ENCODE results near the gene AK1.
A peak's percentile ranks its signal among the peaks of the same experiment; 100 is the strongest.

AK1 gene

GRCh38 chr9:127907867-127908659 lies 30.6 kb upstream of the AK1 start:
- no peak for DNase-seq

DNA sequence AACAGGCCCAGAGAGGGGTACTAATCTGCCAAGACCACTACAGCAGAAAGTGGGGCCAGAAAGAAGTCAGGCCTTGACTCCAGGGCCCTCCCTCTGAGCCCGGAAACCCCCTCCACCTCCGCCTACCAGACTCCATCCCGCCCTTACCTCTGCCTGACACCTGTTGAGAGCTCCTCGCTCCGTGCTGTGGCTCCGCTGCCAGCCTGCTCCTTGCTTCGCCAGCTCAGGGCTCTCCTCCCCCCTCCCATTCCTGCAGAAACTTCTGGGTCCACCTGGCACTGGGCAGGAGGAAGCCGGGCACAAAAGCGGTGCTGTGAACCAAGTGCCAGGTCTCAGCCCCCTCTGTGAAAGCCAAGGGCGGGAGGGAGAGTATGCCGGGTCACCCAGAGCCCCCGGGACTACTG lies 28.3 kb upstream of the AK1 start:
- DNase-seq: peak; percentile 46

DNA sequence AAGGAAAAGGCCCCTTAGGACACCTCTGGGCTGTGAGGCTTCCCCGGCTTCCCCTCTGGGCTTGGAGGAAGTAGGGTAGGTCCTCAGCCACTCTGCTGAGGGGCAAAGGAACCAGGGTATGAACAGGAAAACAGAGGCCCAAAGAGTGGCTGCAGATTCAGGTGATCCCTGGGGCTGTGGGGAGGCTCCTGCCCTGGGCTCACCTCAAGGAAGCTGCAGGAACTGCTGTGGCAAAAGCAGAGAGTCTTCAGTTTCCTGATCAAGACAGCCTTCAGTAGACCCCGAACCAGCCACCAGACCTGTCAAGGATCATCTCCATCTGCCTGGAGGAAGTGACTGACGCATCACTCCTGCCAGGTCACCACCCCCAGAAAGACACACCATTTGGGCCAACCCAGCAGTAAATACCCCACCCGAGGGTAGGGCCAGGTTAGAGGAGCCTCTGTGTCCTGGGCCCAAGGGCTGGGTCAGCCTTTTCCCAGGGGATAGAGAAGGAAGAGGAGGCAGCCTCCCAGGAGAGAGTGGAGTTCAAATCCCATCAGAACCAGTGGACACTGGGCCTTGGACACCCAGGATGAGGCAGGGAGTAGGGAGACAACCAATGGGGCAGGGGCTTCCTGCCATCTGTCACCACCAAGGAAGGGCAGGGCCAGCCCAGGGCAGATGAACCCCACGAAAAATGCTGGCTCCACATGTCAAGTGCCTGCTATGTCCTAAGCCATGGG lies 27.7 kb upstream of the AK1 start:
- no peak for DNase-seq

DNA sequence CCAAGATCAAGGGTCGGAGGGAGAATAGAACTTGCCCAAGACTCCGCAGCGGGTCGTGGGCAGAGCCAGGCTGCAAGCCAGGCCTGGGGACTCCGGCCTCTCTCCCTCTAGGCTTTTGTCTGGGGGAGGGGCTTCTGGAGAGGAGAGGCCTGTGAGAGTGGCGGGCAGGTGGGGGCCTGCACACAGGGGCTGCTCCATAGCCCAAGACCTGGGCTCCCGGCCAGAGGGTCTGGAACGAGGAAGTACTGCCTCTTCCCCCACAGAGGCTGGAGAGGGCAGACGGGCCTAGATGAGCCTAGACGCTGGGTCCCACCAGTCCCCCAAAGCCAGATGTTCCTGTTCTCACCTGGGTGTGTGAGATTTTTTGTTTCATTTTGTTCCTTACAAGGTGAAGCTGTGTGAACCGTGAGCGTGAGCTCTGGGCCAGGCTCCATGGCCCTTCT lies 27.1 kb upstream of the AK1 start:
- DNase-seq: no peak

- DNase-seq: no peak
These were observed 26.3 kb upstream of the AK1 start for GRCh38 chr9:127903557-127904475.

GRCh38 chr9:127899128-127899943 lies 21.9 kb upstream of the AK1 start, which contains the start of gene ST6GALNAC6:
Gene ST6GALNAC6, minus strand, starts transcription at chr9:127899603. Its CDS starts 1,622 bp downstream, at chr9:127897981.
- DNase-seq: peak; percentile 53

GRCh38 chr9:127898433-127899127 lies 21.1 kb upstream of the AK1 start:
- DNase-seq: no peak

DNA sequence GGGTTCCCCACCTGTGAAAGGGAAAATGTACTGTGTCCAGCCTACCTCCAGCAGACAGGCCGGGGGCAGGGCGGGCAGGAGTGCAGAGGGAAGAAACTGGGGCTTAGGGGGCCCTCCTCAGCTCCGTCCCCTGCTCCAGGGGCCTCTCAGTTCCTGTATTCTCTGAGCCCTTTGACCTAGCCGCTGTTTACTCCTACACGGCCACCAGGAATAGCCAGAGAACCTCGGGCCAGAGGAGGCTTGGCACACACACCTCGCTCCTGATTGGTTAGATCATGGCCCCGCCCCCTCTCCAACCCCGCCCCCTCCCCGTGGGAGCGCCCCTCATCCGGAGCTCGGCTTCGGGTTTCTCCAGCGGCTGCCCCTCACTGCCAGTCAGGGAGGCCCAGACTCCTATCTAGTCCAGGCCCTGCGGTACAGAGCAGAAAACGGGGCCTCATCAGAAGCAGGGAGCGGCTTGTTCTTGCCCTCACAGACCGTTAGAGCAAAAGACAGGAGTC lies 19.8 kb upstream of the AK1 start:
- no peak for DNase-seq

- DNase-seq: no peak
These were observed 19.1 kb upstream of the AK1 start for GRCh38 chr9:127896395-127897192.

DNA sequence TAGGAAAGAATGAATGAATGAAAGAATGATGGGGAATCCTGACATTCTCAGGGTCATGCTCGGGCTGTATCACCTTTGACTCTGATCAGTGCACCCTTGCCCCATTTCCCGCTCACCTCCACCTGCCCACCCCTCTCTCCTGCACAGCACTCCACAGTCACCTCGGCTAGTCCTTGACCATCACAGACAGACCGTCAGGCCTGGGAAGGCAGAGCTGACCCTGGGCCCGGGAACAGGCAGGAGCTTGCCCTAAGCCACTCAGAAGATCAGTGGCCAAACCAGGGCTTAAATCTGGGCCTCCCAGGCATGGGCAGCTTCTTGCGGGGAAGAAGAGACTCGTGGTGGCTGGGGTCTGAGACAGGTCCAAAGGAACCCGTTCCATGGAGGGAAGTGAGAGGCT lies 18.3 kb upstream of the AK1 start:
- DNase-seq: no peak

- DNase-seq: no peak
These were observed 15.9 kb upstream of the AK1 start for GRCh38 chr9:127893392-127893791.

GRCh38 chr9:127892831-127893230 lies 15.4 kb upstream of the AK1 start:
- DNase-seq: no peak

- DNase-seq: no peak
These were observed 12.6 kb upstream of the AK1 start for GRCh38 chr9:127890053-127890452.

GRCh38 chr9:127887792-127888191 lies 10.3 kb upstream of the AK1 start:
- no peak for DNase-seq

DNA sequence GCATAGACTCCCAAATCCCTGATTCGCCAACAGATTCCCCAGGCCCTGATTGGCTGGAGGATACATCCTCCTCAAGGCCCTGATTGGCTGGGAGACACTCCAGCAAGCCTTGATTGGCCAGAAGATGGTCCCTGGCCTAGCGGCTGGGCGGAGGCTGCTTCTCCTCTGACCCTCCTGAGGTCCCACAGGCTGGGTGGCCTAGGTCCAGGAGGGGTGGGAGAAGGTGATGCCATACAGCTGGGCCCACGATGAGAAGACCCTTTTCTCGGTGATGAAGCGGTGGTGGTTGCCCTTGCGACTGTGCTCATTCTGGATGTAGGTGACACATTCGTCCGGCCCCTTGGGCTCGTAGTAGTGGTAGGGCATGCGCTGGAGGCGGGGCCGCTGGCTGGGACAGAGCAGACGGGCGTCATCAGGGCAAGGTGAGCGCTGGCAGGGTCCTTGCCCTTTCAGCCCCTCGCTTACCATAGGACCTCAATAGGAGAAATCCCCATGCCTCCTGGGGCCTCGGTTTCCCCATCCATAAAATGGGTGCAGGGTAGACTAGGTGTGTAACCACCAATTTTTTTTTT lies 9.0 kb upstream of the AK1 start:
- DNase-seq: no peak

DNA sequence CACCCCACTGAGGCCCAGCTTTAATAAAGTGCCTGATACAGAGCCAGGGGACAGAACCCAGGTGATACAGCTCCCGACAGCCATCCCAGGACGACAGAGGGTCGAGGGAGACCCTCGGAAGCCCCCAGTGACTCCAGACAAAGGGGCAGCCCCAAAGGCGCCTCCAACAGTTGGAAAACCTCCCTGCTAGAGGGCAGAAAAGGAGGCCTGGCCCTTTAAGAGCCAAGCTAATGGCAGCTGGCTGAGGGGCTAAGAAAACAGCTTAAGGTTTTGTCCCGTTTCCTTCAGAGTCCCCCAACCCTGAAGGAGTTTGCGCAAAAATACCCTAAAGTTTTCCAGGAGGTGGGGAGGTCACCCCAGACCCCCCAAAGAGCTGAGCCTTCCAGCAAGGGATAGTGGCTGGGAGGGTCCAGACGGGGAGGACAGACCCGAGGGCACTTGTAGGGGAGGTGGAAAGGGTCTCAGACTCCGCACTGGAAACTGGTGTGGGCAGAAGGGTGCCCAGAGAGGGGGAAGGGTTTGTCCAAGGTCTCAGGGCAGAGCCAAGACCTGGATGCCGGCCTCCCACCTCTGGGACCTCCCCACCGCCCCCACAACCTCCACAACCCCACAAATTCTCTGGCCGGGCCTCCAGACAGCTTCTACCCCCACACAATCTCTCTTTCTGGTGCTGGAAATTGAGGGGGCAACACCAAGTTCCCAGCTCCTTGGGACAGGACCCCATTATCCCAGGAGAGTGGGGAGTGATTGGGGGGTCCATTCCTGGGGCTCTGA lies 8.2 kb upstream of the AK1 start:
- DNase-seq: no peak

GRCh38 chr9:127884976-127885490 lies 7.6 kb upstream of the AK1 start:
- DNase-seq: no peak

DNA sequence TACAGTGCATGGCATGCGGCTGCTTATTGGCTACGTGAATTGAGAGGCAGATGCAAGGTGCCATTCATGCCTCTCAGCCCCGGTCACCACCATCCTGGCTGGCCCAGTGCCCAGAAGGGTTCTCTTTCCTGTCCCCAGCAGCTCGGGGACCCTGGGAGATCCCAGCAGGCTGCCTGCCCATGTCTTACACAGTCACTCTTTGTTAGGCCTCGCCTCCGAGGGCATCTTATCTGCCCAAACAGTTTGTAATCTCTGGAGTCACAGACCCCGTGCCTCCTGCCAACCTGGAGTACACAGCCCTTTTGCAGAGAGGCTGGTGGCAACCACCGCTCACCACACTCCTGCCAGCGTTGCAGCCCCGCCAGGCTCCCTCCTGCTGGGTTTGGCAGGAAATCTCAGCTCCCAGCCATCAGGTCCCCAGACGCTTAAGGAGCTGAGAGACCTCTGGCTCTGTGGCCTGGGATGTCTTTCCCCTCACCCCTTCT lies 7.0 kb upstream of the AK1 start:
- no peak for DNase-seq

GRCh38 chr9:127883959-127884358 lies 6.5 kb upstream of the AK1 start:
- DNase-seq: no peak

All from activated CD4-positive, alpha-beta T cell treated with anti-CD3 and anti-CD28 coated beads for 1 hour (primary cell).